K562 (cell line): ENCODE data around the gene HYAL3. TPM values are rescaled to one million over a fixed set of nuclear protein-coding genes. Genes with fewer than 3 reads are reported as not detected.

Source experiments
- ATAC-seq: fragments of 200-7000 bp; cut with Tn5 transposase; 3 replicates; pipeline ENCODE4 v1.9.1; 2020; ENCODE audit warnings: moderate library complexity
- BruUV-seq: library from RNA; stranded (reverse); fragments of 400-500 nt; replicated peaks from 2 replicates; lab custom pipeline; 2021; lab: Mats Ljungman, UMichigan
- CTCF ChIA-PET: fragments of 300-600 bp; formaldehyde crosslinking; extraction: SDS; loops from one replicate; lab custom pipeline; 2021; ENCODE audit warnings: low intra/inter-chr PET ratio; lab: Yijun Ruan, JAX
- POLR2A ChIA-PET: fragments of 300-600, 350-650 bp; sonication (Branson Sonifier 250); formaldehyde crosslinking; extraction: SDS; loops from one replicate; lab custom pipeline; 2021; ENCODE audit warnings: antibody characterized with exemption, inconsistent platforms; lab: Yijun Ruan, JAX
- DNase-seq, 4 experiments: peaks; one replicate each; pipeline versions ENCODE4 v3.0.0 to v3.0.0-alpha.2; 2011 to 2018; ENCODE audit warnings: low spot score in 3 of 4, mixed read lengths in 3 of 4; ENCODE audit errors: extremely low read depth in 1 of 4
- FAIRE-seq: peaks from 2 replicates; lab custom pipeline; 2011; peaks lifted over from hg19 to GRCh38; lab: Jason Lieb, UNC
- H2AFZ ChIP-seq: 2 replicates; pipeline ENCODE4 v1.6.0; 2011; ENCODE audit warnings: low read depth, low read length, control low read depth, inconsistent platforms
- H3K27ac ChIP-seq: fragments of 200-600 bp; 3 replicates; pipeline ENCODE4 v1.8.0; 2011; ENCODE audit warnings: low read depth, mild to moderate bottlenecking, control low read depth, inconsistent platforms, low read length, moderate library complexity, mixed read lengths; ENCODE audit errors: extremely low read depth
- H3K27me3 ChIP-seq, 2 experiments: fragments of 300-600 bp in 1 of 2; 2 replicates in 1 of 2; 3 replicates in 1 of 2; pipeline versions ENCODE4 v1.6.0 to v1.8.0; 2011; ENCODE audit warnings: inconsistent platforms in 2 of 2, low read length in 2 of 2, mild to moderate bottlenecking in 1 of 2, mixed read lengths in 1 of 2, moderate library complexity in 1 of 2; ENCODE audit not compliant: control insufficient read depth in 2 of 2, insufficient read depth in 2 of 2
- H3K36me3 ChIP-seq: fragments of 300-600 bp; 3 replicates; pipeline ENCODE4 v1.8.0; 2011; ENCODE audit warnings: mild to moderate bottlenecking, low read length, inconsistent platforms; ENCODE audit not compliant: control insufficient read depth, insufficient read depth
- H3K4me1 ChIP-seq, 2 experiments: fragments of 200-600 bp in 1 of 2; replicated peaks in 1 of 2; 2 replicates in 1 of 2; 3 replicates in 1 of 2; pipeline versions ENCODE4 v1.5.1 to v1.8.0; 2011; ENCODE audit warnings: inconsistent platforms in 2 of 2, low read length in 2 of 2, mild to moderate bottlenecking in 1 of 2, mixed read lengths in 1 of 2, moderate library complexity in 1 of 2; ENCODE audit not compliant: control insufficient read depth in 2 of 2, insufficient read depth in 2 of 2
- H3K4me2 ChIP-seq: 2 replicates; pipeline ENCODE4 v1.6.1; 2011; ENCODE audit warnings: low read length, control low read depth, inconsistent platforms, mixed read lengths; ENCODE audit not compliant: insufficient read depth
- H3K4me3 ChIP-seq: fragments of 200-600 bp; sonication (generic), shearing (Covaris generic); 2 replicates; pipeline ENCODE4 v1.5.1; 2016; ENCODE audit warnings: control low read depth, inconsistent platforms
- H3K79me2 ChIP-seq: fragments of 200-600 bp; 3 replicates; pipeline ENCODE4 v1.8.0; 2011; ENCODE audit warnings: low read length, inconsistent platforms; ENCODE audit not compliant: control insufficient read depth, insufficient read depth
- H3K9ac ChIP-seq, 2 experiments: 2 replicates each; pipeline versions ENCODE4 v1.6.0 to v1.6.1; 2011; ENCODE audit warnings: low read depth in 2 of 2, low read length in 2 of 2, control low read depth in 1 of 2, inconsistent platforms in 1 of 2, mild to moderate bottlenecking in 1 of 2, mixed read lengths in 1 of 2; ENCODE audit not compliant: insufficient read depth in 1 of 2
- H3K9me1 ChIP-seq: one replicate; pipeline ENCODE4 v1.6.0; 2011; ENCODE audit warnings: inconsistent platforms, mild to moderate bottlenecking, low read length, moderate library complexity; ENCODE audit not compliant: control insufficient read depth, insufficient read depth
- H3K9me3 ChIP-seq: replicated peaks from 2 replicates; pipeline ENCODE4 v1.5.1; 2011; ENCODE audit warnings: low read depth, low read length, inconsistent platforms; ENCODE audit not compliant: control insufficient read depth, insufficient read depth
- H4K20me1 ChIP-seq: replicated peaks from 2 replicates; pipeline ENCODE4 v1.6.1; 2011; ENCODE audit warnings: low read length, inconsistent platforms, mixed read lengths; ENCODE audit not compliant: control insufficient read depth, insufficient read depth
- ESRRB ChIP-seq: fragments of 250-450 bp; sonication (Bioruptor Pico); IDR thresholded peaks from 2 replicates; pipeline ENCODE4 v1.5.0; 2020; ENCODE audit warnings: mild to moderate bottlenecking, moderate library complexity, borderline replicate concordance
- EWSR1 ChIP-seq: fragments of 450-650 bp; IDR thresholded peaks from 2 replicates; pipeline ENCODE4 v1.6.1; 2018; ENCODE audit warnings: borderline replicate concordance, mild to moderate bottlenecking, low read depth, moderate library complexity; ENCODE audit not compliant: partially characterized antibody
- L3MBTL2 ChIP-seq: fragments of 450-650 bp; IDR thresholded peaks from 2 replicates; pipeline ENCODE4 v1.6.1; 2016; ENCODE audit warnings: mild to moderate bottlenecking, moderate library complexity
- NCOR1 ChIP-seq: fragments of 450-650 bp; IDR thresholded peaks from 2 replicates; pipeline ENCODE4 v1.6.1; 2016; ENCODE audit warnings: mild to moderate bottlenecking, moderate library complexity
- NFIX ChIP-seq: fragments of 250-450 bp; sonication (Bioruptor Pico); IDR thresholded peaks from 2 replicates; pipeline ENCODE4 v1.4.0; 2020; ENCODE audit warnings: low read depth, mild to moderate bottlenecking, moderate library complexity
- NRF1 ChIP-seq, 2 experiments: fragments of 450-650 bp; IDR thresholded peaks in 1 of 2; conservative IDR thresholded peaks in 1 of 2; 2 replicates each; pipeline ENCODE4 v1.6.1; 2014; ENCODE audit warnings: mild to moderate bottlenecking in 2 of 2
- POLR2AphosphoS5 ChIP-seq: IDR thresholded peaks from 2 replicates; pipeline ENCODE4 v1.6.1; 2011; ENCODE audit warnings: mild to moderate bottlenecking, low read depth, low read length, moderate library complexity; ENCODE audit not compliant: control insufficient read depth, insufficient read depth
- TEAD1 ChIP-seq, 2 experiments: fragments of 450-650 bp in 1 of 2; sonication (generic) in 1 of 2; formaldehyde crosslinking; IDR thresholded peaks; 2 replicates each; pipeline versions ENCODE4 v1.4.0 to v1.8.0; 2020 to 2022; ENCODE audit warnings: mild to moderate bottlenecking in 2 of 2, missing genetic modification reagents in 1 of 2
- ZNF23 ChIP-seq: fragments of 250-450 bp; sonication (Bioruptor Pico); IDR thresholded peaks from 2 replicates; pipeline ENCODE4 v1.4.0; 2020; ENCODE audit warnings: mild to moderate bottlenecking
- WGBS: fragments of 100-300 bp; shearing (Covaris generic); methylation state at CpG from one replicate; pipeline ENCODE4 v1.1.6; 2016; ENCODE audit warnings: low coverage, mixed read lengths; ENCODE audit not compliant: insufficient coverage; ENCODE audit errors: missing lambda C conversion rate; 5-methylcytosine and 5-hydroxymethylcytosine counted together
- in situ Hi-C: fragments of 300-500 bp; cut with MboI; formaldehyde crosslinking; loops from 4 replicates; pipeline ENCODE4 v1.15.0; 2018; ENCODE audit warnings: inconsistent platforms, mixed read lengths
- intact Hi-C: fragments of 100-400 bp; cut with micrococcal nuclease; formaldehyde crosslinking; loops from 2 replicates; pipeline ENCODE4 v1.14.2; 2022
- polyA plus RNA-seq, 8 experiments: library from polyadenylated mRNA; depleted of rRNA in 4 of 8; stranded (reverse) in 5 of 8; unstranded in 3 of 8; fragments of >200 nt; fragmentation: Nextera tagmentation in 2 of 8; fragmentation: Illumina TruSeq in 1 of 8; extraction: Ambion mirVana in 2 of 8; extraction: Trizol in 1 of 8; gene quantifications; 2 replicates each; pipeline versions ENCODE4 v1.2.1 to v1.2.3, GENCODE V29; 2011 to 2014; ENCODE audit warnings: inconsistent platforms in 1 of 8, missing spikeins in 1 of 8
- total RNA-seq, 7 experiments: library from RNA; depleted of rRNA in 6 of 7; stranded (reverse); fragments of >200 nt in 6 of 7; fragmentation: Illumina TruSeq in 2 of 7; extraction: Trizol in 2 of 7; gene quantifications; 2 replicates each; pipeline versions ENCODE4 v1.2.1 to v1.2.3, GENCODE V29; 2011 to 2021; ENCODE audit warnings: low replicate concordance in 1 of 7
- TF ChIP-seq, protein P1 (sequence below): sonication (generic); formaldehyde crosslinking; IDR thresholded peaks from 2 replicates; pipeline ENCODE4 v1.8.0; 2023; ENCODE audit warnings: mild to moderate bottlenecking, missing genetic modification reagents
- TF ChIP-seq, protein P2 (sequence below): fragments of 450-650 bp; IDR thresholded peaks from 2 replicates; pipeline ENCODE4 v1.6.1; 2018; ENCODE audit not compliant: partially characterized antibody

HYAL3 gene
- total and polyA plus RNA-seq, 9 of the 15 experiments (the other 6 are each of a cell fraction or from before 2014, with no cell fraction given), result 0.38 to 9.1 (median 6.8) TPM

DNA sequence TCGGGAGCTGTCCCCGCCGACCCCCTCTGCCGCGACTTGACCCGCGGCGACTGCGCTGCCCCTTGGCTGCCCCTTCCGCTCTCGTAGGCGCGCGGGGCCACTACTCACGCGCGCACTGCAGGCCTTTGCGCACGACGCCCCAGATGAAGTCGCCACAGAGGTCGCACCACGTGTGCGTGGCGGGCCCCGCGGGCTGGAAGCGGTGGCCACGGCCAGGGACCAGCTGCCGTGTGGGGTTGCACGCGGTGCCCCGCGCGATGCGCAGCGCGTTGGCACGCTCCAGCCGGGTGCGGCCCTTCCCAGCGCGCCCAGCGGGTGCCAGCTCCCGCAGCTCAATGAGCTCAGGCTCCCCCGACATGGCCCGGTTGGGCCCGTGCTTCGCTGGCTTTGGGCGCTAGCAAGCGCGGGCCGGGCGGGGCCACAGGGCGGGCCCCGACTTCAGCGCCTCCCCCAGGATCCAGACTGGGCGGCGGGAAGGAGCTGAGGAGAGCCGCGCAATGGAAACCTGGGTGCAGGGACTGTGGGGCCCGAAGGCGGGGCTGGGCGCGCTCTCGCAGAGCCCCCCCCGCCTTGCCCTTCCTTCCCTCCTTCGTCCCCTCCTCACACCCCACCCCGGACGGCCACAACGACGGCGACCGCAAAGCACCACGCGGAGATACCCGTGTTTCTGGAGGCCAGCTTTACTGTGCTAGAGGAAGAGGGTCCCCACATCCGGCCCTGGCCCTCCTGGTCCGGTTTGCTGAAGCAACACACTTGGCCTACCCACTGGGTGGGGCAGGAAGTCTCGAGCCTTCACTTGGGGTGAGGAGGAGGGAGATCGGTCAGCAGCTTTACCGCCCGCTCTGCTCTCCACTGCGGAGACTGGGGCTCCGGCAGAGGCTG is 41.5 kb upstream of the HYAL3 start, which contains the start of gene RASSF1:
Gene RASSF1 (minus strand): TSS at position 389 of the 882 bp plus-strand sequence. CDS start 31 bp downstream, at position 358.
- ATAC-seq (peak; percentile 56), DNase-seq (peak; percentile 56 to 77 (median 62)), FAIRE-seq (no peak)
- 41% methylated on average over 34 of the region's 85 CpGs for WGBS
- POLR2A ChIA-PET, result interaction anchor here (0.5 to 1.5 kb wide), 3 partner anchors 10 to 242 kb away, joined by 3 to 5 read pairs (median 4); partner anchors contain the start of genes CYB561D2, NPRL2 and TUSC2
- Histone ChIP-seq H3K36me3 (peaks cover 10% of the 10 kb centered on the region; the same call in 2 of the 3 replicates), H2AFZ (peak within 1 kb of the TSS; percentile 63; the same call in 1 of the 2 replicates), H3K4me3 (peak within 1 kb of the TSS; percentile 96), H3K9ac (peak within 1 kb of the TSS; percentile 95 to 98), H3K79me2 (peaks cover 50% of the 10 kb centered on the region), H3K9me1 (peaks cover 3% of the 10 kb centered on the region), H3K4me1 (peaks cover 27 to 59% of the 10 kb centered on the region in 2 experiments; a peak in 4 of 5 replicates), H3K27me3 (no peaks in the 10 kb centered on the region), H3K27ac (peak within 1 kb of the TSS; percentile 99), H3K9me3 (no peaks in the 10 kb centered on the region), H4K20me1 (no peaks in the 10 kb centered on the region), H3K4me2 (peak within 1 kb of the TSS; percentile 72)
- TSS peak; percentile 20 for BruUV-seq
- CTCF ChIA-PET, result no interaction called here
- intact Hi-C loops, result no loop called here
- in situ Hi-C loops, result no loop called here
- TF ChIP-seq TEAD1 (CRISPR knock-in tag; IDR thresholded peaks at IDR 0.05) (no peak), EWSR1 (no peak), NCOR1 (no peak), L3MBTL2 (peak; percentile 88), ZNF23 (CRISPR knock-in tag) (no peak), NRF1 (conservative IDR thresholded peaks at IDR 0.05 in 1 of 2, IDR thresholded peaks at IDR 0.05 in 1 of 2) (peak; percentile 31 to 43; a peak in 2 of 4 replicates), ESRRB (CRISPR knock-in tag) (no peak), NFIX (CRISPR knock-in tag) (no peak), POLR2AphosphoS5 (peak; percentile 56; the same call in 1 of the 2 replicates)
- TF ChIP-seq, protein P1, sequence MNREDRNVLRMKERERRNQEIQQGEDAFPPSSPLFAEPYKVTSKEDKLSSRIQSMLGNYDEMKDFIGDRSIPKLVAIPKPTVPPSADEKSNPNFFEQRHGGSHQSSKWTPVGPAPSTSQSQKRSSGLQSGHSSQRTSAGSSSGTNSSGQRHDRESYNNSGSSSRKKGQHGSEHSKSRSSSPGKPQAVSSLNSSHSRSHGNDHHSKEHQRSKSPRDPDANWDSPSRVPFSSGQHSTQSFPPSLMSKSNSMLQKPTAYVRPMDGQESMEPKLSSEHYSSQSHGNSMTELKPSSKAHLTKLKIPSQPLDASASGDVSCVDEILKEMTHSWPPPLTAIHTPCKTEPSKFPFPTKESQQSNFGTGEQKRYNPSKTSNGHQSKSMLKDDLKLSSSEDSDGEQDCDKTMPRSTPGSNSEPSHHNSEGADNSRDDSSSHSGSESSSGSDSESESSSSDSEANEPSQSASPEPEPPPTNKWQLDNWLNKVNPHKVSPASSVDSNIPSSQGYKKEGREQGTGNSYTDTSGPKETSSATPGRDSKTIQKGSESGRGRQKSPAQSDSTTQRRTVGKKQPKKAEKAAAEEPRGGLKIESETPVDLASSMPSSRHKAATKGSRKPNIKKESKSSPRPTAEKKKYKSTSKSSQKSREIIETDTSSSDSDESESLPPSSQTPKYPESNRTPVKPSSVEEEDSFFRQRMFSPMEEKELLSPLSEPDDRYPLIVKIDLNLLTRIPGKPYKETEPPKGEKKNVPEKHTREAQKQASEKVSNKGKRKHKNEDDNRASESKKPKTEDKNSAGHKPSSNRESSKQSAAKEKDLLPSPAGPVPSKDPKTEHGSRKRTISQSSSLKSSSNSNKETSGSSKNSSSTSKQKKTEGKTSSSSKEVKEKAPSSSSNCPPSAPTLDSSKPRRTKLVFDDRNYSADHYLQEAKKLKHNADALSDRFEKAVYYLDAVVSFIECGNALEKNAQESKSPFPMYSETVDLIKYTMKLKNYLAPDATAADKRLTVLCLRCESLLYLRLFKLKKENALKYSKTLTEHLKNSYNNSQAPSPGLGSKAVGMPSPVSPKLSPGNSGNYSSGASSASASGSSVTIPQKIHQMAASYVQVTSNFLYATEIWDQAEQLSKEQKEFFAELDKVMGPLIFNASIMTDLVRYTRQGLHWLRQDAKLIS (CRISPR knock-in tag), result 0 out of 2 replicates have a peak, but pooled peaks have one; percentile 56
- TF ChIP-seq, protein P2, sequence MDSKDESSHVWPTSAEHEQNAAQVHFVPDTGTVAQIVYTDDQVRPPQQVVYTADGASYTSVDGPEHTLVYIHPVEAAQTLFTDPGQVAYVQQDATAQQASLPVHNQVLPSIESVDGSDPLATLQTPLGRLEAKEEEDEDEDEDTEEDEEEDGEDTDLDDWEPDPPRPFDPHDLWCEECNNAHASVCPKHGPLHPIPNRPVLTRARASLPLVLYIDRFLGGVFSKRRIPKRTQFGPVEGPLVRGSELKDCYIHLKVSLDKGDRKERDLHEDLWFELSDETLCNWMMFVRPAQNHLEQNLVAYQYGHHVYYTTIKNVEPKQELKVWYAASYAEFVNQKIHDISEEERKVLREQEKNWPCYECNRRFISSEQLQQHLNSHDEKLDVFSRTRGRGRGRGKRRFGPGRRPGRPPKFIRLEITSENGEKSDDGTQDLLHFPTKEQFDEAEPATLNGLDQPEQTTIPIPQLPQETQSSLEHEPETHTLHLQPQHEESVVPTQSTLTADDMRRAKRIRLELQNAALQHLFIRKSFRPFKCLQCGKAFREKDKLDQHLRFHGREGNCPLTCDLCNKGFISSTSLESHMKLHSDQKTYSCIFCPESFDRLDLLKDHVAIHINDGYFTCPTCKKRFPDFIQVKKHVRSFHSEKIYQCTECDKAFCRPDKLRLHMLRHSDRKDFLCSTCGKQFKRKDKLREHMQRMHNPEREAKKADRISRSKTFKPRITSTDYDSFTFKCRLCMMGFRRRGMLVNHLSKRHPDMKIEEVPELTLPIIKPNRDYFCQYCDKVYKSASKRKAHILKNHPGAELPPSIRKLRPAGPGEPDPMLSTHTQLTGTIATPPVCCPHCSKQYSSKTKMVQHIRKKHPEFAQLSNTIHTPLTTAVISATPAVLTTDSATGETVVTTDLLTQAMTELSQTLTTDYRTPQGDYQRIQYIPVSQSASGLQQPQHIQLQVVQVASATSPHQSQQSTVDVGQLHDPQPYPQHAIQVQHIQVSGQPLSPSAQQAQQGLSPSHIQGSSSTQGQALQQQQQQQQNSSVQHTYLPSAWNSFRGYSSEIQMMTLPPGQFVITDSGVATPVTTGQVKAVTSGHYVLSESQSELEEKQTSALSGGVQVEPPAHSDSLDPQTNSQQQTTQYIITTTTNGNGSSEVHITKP, result peak; percentile 37
